ENCODE data around the gene PNMA5.

Gene PNMA5

DNA sequence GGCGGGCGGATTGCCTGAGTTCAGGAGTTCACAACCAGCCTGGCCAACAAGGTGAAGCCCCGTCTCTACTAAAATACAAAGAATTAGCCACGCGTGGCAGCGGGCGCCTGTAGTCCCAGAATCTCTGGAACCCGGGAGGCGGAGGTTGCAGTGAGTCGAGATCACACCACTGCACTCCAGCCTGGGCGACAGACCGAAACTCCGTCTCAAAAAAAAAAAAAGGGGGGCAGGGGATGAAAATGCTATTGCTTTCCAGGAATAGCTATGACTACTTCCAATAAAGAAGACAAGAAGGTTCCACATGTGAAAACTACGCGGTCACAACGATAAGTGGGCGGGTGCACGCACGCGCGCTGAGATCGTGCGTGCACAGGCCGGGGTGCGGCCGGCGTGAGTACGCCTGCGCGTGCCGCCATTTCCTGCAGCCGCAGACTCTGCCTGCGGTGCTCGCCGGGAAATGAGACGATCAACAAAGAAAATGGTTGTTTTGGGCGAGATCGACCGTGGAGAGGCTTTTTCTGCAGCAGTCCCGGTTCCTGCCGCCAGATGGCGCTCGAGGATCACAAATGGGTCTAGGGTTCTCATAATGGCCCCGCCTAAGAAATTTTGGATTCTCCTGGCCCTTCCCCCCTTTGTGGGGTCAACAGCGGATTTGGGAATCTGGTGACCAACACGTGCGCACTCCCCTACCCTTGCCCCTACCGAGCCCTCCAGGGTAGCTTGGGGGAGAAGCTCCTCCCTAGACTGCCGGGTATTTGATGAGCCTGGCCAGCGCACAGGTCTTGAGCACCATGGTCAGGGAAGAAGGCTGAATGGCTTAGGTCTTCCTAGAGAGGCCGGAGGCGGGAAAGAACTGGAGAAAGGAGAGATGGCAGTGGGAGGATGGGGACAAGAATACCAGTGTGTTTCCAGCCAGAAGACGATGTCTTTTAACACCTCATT is 35.1 kb downstream of the PNMA5 start:
- peak; percentile 91 for DNase-seq

- no peak for DNase-seq
Measured at GRCh38 chrX:152958047-152958446, 35.9 kb downstream of the PNMA5 start.

- DNase-seq, result no peak
Measured at GRCh38 chrX:152950786-152951185, 43.1 kb downstream of the PNMA5 start.

GRCh38 chrX:152949114-152949513 is 44.8 kb downstream of the PNMA5 start:
- no peak for DNase-seq

DNA sequence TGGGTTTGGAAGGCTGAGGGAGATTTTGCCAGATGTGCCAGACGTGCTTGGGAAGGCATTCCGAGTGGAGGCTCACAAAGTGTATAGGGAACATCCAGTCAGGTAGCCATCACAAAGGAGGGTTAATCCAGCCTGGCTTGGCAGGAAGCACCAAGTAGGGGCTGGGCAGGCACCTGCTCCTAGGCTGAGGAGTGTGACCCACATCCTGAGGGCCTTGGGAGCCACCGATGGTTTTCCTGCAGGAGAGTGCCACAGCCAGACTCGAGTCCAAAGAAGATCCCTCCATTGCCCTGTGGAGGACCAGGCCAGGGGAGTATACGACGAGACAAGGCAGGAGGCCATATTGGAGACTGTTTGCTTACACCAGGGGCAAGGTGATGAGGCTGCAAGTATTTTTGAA is 47.2 kb downstream of the PNMA5 start:
- DNase-seq, result no peak

DNA sequence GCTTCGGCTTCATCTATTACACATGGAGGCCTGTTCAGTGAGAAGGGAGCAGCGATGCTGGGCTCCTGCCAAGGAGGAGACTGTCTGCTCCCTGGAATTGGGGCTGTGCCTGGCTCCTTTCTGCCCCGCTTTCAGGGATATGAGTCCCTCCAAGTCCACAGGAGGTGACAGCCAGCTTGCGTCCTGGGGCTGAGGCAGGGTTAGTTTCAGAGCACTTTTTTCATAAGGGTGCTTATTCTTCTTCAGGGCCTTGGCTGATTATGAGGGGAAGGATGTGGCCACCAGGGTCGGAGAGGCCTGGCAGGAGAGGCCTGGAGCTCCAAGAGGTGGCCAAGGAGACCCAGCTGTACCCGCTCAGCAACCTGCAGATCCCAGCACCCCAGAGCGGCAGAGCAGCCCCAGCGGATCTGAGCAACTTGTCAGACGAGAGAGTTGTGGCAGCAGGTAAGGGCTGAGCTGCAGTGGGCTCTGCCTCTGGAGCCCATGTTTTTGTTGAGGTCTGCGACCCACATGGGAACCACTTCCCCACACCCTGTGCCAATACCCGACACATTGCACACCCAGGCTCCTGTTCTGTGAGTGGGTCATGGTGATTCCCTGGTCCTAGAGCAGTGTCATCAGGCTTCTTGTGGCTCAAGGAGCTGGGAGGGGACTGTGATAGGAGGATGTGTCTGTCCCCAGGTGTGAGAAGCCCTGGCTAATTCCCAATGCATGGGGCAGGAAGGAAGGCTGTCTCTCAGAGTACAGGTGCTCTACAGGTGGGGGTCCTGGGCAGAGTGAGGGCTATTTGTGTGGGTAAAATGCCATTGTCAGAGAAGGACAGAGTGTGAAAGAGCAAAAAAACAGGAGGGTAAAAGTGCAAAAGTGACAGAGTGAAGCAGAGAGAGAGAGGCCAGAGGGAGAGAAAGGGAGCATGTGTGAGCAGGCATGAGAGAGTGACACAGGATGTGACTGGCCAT is 48.6 kb downstream of the PNMA5 start:
- DNase-seq, result no peak

- no peak for DNase-seq
Measured at GRCh38 chrX:152943826-152944225, 50.1 kb downstream of the PNMA5 start.

GRCh38 chrX:152942077-152942442 is 51.9 kb downstream of the PNMA5 start:
- no peak for DNase-seq

- peak; percentile 90 for DNase-seq
Measured at GRCh38 chrX:152941328-152942076, 52.4 kb downstream of the PNMA5 start.

All from stimulated activated CD4-positive, alpha-beta T cell treated with anti-CD3 and anti-CD28 coated beads, Interleukin-4, amount 100 ng/mL, for 24 hours (primary cell).